Measurements from ENCODE around the gene LCP2.

DNA sequence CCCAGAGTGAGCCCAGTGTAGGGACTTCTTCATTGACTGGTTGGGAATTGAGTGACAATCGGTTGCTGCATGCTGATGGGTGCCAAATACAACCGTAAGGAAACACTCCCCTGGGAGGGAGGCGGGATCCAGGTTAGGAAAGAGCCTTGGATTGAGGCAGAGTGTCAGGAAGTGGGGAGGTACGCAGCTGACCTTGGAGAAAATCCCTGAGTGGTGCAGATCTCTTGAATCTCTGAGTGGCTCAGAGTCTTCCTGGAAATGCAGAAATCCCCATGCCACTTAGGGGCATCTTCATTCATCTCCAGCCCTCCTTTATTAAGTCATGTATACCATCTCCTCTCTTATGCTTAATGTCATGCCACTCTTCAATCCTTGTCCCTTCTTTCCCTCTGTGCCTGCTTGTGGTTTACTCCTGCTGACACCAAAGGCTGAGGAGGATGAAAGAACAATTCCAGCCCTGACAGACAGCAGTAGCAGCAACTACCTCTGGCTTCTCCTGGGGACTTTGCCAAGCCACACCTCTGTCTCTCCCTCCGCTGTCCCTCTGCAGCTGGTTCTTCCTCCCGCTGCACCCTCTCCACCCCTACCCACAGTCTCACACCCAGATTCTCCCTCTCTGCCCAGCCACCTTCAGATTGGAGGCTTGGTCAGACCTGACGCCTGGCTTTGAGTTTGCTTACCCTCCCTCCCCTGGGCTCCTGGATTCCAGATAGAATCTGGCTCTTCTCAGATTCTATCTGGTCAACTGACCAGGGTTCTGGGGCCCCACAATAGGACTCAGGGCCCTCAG lies 14.1 kb upstream of the LCP2 start:
- TF ChIP-seq POLR2A (IDR thresholded peaks at IDR 0.05; ENCODE audit: control extremely low read depth in 1 of 2, low read depth in 2 of 2, low read length in 2 of 2) (no peak), HDAC2 (IDR thresholded peaks at IDR 0.05; ENCODE audit: borderline replicate concordance in 1 of 2, low read depth in 2 of 2, low read length in 2 of 2) (no peak), YY1 (IDR thresholded peaks at IDR 0.05; ENCODE audit: low read depth, low read length) (no peak), CHD1 (IDR thresholded peaks at IDR 0.05; ENCODE audit: low read depth, low read length) (no peak), MAFK (IDR thresholded peaks at IDR 0.05; ENCODE audit: low read depth, low read length) (no peak), MAX (IDR thresholded peaks at IDR 0.05) (no peak), BRCA1 (IDR thresholded peaks at IDR 0.05; ENCODE audit: low read depth, low read length) (no peak)
- TF ChIP-seq, protein P1, sequence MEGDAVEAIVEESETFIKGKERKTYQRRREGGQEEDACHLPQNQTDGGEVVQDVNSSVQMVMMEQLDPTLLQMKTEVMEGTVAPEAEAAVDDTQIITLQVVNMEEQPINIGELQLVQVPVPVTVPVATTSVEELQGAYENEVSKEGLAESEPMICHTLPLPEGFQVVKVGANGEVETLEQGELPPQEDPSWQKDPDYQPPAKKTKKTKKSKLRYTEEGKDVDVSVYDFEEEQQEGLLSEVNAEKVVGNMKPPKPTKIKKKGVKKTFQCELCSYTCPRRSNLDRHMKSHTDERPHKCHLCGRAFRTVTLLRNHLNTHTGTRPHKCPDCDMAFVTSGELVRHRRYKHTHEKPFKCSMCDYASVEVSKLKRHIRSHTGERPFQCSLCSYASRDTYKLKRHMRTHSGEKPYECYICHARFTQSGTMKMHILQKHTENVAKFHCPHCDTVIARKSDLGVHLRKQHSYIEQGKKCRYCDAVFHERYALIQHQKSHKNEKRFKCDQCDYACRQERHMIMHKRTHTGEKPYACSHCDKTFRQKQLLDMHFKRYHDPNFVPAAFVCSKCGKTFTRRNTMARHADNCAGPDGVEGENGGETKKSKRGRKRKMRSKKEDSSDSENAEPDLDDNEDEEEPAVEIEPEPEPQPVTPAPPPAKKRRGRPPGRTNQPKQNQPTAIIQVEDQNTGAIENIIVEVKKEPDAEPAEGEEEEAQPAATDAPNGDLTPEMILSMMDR (IDR thresholded peaks at IDR 0.05; ENCODE audit: control extremely low read depth in 1 of 3, insufficient read depth in 1 of 3, low read depth in 1 of 3, low read length in 3 of 3), result no peak

Data from H1 (cell line).